LNCaP clone FGC (cell line): ENCODE measurements around the gene MTREX.

Experiments
- DNase-seq: peaks from one replicate; pipeline ENCODE4 v3.0.0-alpha.2; 2011; ENCODE audit warnings: low read depth
- H3K4me3 ChIP-seq: 2 replicates; pipeline ENCODE4 v1.5.1; 2011; ENCODE audit warnings: mild to moderate bottlenecking, low read depth, low read length, control low read depth
- TF ChIP-seq, protein P1 (sequence below): IDR thresholded peaks from 2 replicates; pipeline ENCODE4 v1.5.1; 2012; ENCODE audit warnings: mild to moderate bottlenecking; ENCODE audit not compliant: control insufficient read depth, insufficient read depth; ENCODE audit errors: extremely low read depth

The MTREX gene

GRCh38 chr5:55429613-55430253, 121.9 kb downstream of the MTREX start:
- TF ChIP-seq, protein P1, sequence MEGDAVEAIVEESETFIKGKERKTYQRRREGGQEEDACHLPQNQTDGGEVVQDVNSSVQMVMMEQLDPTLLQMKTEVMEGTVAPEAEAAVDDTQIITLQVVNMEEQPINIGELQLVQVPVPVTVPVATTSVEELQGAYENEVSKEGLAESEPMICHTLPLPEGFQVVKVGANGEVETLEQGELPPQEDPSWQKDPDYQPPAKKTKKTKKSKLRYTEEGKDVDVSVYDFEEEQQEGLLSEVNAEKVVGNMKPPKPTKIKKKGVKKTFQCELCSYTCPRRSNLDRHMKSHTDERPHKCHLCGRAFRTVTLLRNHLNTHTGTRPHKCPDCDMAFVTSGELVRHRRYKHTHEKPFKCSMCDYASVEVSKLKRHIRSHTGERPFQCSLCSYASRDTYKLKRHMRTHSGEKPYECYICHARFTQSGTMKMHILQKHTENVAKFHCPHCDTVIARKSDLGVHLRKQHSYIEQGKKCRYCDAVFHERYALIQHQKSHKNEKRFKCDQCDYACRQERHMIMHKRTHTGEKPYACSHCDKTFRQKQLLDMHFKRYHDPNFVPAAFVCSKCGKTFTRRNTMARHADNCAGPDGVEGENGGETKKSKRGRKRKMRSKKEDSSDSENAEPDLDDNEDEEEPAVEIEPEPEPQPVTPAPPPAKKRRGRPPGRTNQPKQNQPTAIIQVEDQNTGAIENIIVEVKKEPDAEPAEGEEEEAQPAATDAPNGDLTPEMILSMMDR, result no peak
- DNase-seq, result no peak
- H3K4me3 ChIP-seq, result no peak overlapping the region

DNA sequence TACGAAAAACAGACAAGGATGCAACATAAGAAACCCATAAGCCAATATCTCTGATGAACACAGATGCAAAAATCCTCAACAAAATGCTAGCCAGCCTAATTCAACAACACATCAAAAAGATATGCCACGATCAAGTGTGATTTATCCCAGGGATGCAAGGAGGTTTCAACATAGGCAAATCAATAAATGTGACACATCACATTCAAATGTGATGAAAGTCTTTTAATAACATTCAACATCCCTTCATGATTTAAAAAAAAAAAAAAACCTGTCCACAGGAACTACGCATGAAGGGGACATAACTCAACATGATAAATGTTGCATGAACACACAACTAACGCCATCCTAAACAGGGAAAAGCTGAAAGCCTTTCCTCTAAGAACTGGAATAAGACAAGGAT, 124.8 kb downstream of the MTREX start:
- TF ChIP-seq, protein P1, result no peak
- no peak for DNase-seq
- H3K4me3 ChIP-seq, result no peak overlapping the region

DNA sequence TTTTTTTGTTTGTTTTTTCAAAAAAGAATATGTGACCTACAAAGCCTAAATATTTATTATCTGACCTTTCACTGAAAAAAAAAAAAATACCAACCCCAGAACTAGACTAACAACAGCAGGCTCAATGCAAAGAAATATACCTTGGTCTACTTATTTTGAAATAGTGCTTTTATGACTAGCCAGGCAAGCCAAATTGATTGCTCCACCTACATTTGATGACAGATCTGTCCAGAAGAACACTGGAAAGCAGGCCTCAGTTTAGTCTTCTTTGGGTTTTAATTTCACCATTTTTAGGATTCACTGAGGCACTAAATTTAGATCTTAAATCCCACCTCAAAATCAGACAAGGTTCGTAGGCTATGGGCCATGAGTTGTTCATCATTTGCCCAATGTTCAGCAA, 129.7 kb downstream of the MTREX start:
- TF ChIP-seq, protein P1, result no peak
- H3K4me3 ChIP-seq, result no peak overlapping the region

DNA sequence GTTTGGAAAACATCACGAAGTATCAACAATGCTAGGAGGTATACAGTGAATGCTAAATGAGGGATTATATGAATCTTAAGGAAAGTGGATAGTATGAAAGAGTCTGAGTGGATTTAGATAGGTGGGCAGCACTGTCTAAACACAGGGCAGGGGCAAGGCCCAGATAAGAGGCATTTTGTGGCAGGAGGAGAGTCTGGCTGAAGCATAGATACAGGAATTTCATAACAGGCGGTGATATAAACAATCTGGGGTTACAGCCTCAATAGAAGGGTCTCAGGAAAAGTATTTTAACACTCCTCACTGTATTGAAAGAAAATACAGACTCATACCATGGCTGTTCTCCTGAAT, 130.0 kb downstream of the MTREX start:
- TF ChIP-seq, protein P1, result no peak
- H3K4me3 ChIP-seq, result no peak overlapping the region
- no peak for DNase-seq

More for the DNA sequence above, 129.7 kb downstream of the MTREX start:
- DNase-seq, result no peak

- TF ChIP-seq, protein P1, result no peak
- no peak overlapping the region for H3K4me3 ChIP-seq
- DNase-seq, result no peak
Observed at GRCh38 chr5:55438998-55439397, 131.2 kb downstream of the MTREX start.

GRCh38 chr5:55440188-55440646, 132.4 kb downstream of the MTREX start:
- no peak for DNase-seq
- H3K4me3 ChIP-seq, result no peak overlapping the region
- TF ChIP-seq, protein P1, result no peak
